Measurements from ENCODE around the gene RAB31. TPM values are rescaled to one million over a fixed set of nuclear protein-coding genes. Genes with fewer than 3 reads are reported as not detected.

RAB31 gene
- total and polyA plus RNA-seq, 2 of the 13 experiments (the other 11 are each of a cell fraction or from before 2014, with no cell fraction given): 1.1 to 1.7 TPM

DNA sequence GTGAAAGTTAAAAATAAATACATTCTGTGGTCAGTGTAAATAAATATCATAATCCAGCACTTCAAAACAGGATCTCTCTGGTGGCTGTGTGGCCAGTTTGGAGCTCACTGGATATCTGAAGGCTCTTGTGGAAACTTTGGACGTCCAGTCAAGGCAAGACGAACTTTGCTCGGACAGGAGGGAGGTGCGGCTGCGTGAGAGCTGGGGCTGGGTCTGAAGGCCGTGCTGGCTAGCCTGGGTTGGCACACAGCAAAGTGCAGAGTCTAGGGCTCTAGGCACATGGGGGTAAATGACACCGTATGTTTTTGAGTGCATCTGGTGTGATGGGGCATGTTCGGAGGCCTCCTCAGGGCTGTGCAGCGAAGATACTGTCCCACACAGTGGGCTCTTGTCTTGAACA lies 98.8 kb downstream of the RAB31 start (continued):
- TF ChIP-seq, protein P1, sequence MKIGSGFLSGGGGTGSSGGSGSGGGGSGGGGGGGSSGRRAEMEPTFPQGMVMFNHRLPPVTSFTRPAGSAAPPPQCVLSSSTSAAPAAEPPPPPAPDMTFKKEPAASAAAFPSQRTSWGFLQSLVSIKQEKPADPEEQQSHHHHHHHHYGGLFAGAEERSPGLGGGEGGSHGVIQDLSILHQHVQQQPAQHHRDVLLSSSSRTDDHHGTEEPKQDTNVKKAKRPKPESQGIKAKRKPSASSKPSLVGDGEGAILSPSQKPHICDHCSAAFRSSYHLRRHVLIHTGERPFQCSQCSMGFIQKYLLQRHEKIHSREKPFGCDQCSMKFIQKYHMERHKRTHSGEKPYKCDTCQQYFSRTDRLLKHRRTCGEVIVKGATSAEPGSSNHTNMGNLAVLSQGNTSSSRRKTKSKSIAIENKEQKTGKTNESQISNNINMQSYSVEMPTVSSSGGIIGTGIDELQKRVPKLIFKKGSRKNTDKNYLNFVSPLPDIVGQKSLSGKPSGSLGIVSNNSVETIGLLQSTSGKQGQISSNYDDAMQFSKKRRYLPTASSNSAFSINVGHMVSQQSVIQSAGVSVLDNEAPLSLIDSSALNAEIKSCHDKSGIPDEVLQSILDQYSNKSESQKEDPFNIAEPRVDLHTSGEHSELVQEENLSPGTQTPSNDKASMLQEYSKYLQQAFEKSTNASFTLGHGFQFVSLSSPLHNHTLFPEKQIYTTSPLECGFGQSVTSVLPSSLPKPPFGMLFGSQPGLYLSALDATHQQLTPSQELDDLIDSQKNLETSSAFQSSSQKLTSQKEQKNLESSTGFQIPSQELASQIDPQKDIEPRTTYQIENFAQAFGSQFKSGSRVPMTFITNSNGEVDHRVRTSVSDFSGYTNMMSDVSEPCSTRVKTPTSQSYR (CRISPR knock-in tag; IDR thresholded peaks at IDR 0.05; ENCODE audit: borderline replicate concordance): 0 out of 2 replicates have a peak, but pooled peaks have one; percentile 13
- TF ChIP-seq, protein P2, sequence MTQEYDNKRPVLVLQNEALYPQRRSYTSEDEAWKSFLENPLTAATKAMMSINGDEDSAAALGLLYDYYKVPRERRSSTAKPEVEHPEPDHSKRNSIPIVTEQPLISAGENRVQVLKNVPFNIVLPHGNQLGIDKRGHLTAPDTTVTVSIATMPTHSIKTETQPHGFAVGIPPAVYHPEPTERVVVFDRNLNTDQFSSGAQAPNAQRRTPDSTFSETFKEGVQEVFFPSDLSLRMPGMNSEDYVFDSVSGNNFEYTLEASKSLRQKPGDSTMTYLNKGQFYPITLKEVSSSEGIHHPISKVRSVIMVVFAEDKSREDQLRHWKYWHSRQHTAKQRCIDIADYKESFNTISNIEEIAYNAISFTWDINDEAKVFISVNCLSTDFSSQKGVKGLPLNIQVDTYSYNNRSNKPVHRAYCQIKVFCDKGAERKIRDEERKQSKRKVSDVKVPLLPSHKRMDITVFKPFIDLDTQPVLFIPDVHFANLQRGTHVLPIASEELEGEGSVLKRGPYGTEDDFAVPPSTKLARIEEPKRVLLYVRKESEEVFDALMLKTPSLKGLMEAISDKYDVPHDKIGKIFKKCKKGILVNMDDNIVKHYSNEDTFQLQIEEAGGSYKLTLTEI (CRISPR knock-in tag; conservative IDR thresholded peaks at IDR 0.05): no peak
- TF ChIP-seq, protein P3, sequence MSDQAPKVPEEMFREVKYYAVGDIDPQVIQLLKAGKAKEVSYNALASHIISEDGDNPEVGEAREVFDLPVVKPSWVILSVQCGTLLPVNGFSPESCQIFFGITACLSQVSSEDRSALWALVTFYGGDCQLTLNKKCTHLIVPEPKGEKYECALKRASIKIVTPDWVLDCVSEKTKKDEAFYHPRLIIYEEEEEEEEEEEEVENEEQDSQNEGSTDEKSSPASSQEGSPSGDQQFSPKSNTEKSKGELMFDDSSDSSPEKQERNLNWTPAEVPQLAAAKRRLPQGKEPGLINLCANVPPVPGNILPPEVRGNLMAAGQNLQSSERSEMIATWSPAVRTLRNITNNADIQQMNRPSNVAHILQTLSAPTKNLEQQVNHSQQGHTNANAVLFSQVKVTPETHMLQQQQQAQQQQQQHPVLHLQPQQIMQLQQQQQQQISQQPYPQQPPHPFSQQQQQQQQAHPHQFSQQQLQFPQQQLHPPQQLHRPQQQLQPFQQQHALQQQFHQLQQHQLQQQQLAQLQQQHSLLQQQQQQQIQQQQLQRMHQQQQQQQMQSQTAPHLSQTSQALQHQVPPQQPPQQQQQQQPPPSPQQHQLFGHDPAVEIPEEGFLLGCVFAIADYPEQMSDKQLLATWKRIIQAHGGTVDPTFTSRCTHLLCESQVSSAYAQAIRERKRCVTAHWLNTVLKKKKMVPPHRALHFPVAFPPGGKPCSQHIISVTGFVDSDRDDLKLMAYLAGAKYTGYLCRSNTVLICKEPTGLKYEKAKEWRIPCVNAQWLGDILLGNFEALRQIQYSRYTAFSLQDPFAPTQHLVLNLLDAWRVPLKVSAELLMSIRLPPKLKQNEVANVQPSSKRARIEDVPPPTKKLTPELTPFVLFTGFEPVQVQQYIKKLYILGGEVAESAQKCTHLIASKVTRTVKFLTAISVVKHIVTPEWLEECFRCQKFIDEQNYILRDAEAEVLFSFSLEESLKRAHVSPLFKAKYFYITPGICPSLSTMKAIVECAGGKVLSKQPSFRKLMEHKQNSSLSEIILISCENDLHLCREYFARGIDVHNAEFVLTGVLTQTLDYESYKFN (CRISPR knock-in tag; conservative IDR thresholded peaks at IDR 0.05): peak; percentile 86
- TF ChIP-seq ZNF510 (CRISPR knock-in tag; IDR thresholded peaks at IDR 0.05; ENCODE audit: low read depth) (no peak), NFYC (CRISPR knock-in tag; IDR thresholded peaks at IDR 0.05) (no peak), ZBTB3 (CRISPR knock-in tag; IDR thresholded peaks at IDR 0.05; ENCODE audit: borderline replicate concordance, low read depth) (no peak), NAIF1 (CRISPR knock-in tag; IDR thresholded peaks at IDR 0.05; ENCODE audit: borderline replicate concordance) (no peak), RXRA (CRISPR knock-in tag; IDR thresholded peaks at IDR 0.05) (peak; percentile 55; the same call in 1 of the 2 replicates), IKZF4 (CRISPR knock-in tag; IDR thresholded peaks at IDR 0.05; ENCODE audit: borderline replicate concordance, low read depth, not compliant biosample characterization) (no peak), PTBP1 (IDR thresholded peaks at IDR 0.05; ENCODE audit: low read depth, low read length, poor library complexity, severe bottlenecking) (no peak), U2AF1 (optimal IDR thresholded peaks at IDR 0.05; ENCODE audit: low read depth, low read length) (no peak), ZNF839 (CRISPR knock-in tag; IDR thresholded peaks at IDR 0.05; ENCODE audit: borderline replicate concordance) (no peak), POGZ (CRISPR knock-in tag; IDR thresholded peaks at IDR 0.05) (peak; percentile 79), ZNF3 (CRISPR knock-in tag; IDR thresholded peaks at IDR 0.05) (no peak), SALL1 (CRISPR knock-in tag; IDR thresholded peaks at IDR 0.05) (peak; percentile 92), ZNF816 (CRISPR knock-in tag; IDR thresholded peaks at IDR 0.05; ENCODE audit: borderline replicate concordance) (no peak)
